CD4-positive, alpha-beta T cell (primary cell): Measurements from ENCODE around the gene PHACTR3. TPM values are rescaled to one million over a fixed set of nuclear protein-coding genes. Genes with fewer than 3 reads are reported as not detected.

Experiments used
- ATAC-seq: fragments of 200-7000 bp; cut with Tn5 transposase; one replicate; pipeline ENCODE4 v1.10.0; 2022; ENCODE audit warnings: mild to moderate bottlenecking; ENCODE audit not compliant: poor library complexity
- CTCF ChIA-PET: fragments of 350-600 bp; sonication (Branson Sonifier 250); formaldehyde crosslinking; loops from one replicate; lab custom pipeline; 2021; ENCODE audit warnings: antibody characterized with exemption, inconsistent platforms; lab: Charles Lee
- POLR2A ChIA-PET: fragments of 350-600 bp; sonication (Branson Sonifier 250); formaldehyde crosslinking; loops from one replicate; lab custom pipeline; 2021; ENCODE audit warnings: antibody characterized with exemption, inconsistent platforms; lab: Charles Lee
- DNase-seq, 14 experiments: peaks; one replicate each; pipeline ENCODE4 v3.0.0-alpha.2; 2013 to 2020; ENCODE audit warnings: mixed read lengths in 2 of 14
- H3K27ac ChIP-seq, 2 donors: one replicate each; pipeline versions ENCODE4 v1.5.1 to v1.7.0; 2013; ENCODE audit warnings: low read length in 2 of 2, low read depth in 1 of 2, mild to moderate bottlenecking in 1 of 2
- H3K27me3 ChIP-seq, 2 experiments: 1 replicate in 1 of 2; 2 replicates in 1 of 2; pipeline versions ENCODE4 v1.6.1 to v1.7.0; 2013; ENCODE audit warnings: low read length in 2 of 2, control low read depth in 1 of 2, mild to moderate bottlenecking in 1 of 2, moderate library complexity in 1 of 2; ENCODE audit not compliant: insufficient read depth in 2 of 2, control insufficient read depth in 1 of 2
- H3K36me3 ChIP-seq: one replicate; pipeline ENCODE4 v1.6.1; 2013; ENCODE audit warnings: low read length, control low read depth; ENCODE audit not compliant: insufficient read depth
- H3K4me1 ChIP-seq: one replicate; pipeline ENCODE4 v1.6.1; 2013; ENCODE audit warnings: low read length, control low read depth; ENCODE audit not compliant: insufficient read depth
- H3K4me3 ChIP-seq: one replicate; pipeline ENCODE4 v1.5.1; 2013; ENCODE audit warnings: mild to moderate bottlenecking, low read length, moderate library complexity
- H3K9me3 ChIP-seq, 2 experiments: 1 replicate in 1 of 2; 2 replicates in 1 of 2; pipeline versions ENCODE4 v1.6.1 to v1.7.0; 2013; ENCODE audit warnings: low read length in 2 of 2, mild to moderate bottlenecking in 2 of 2, control low read depth in 1 of 2, moderate library complexity in 1 of 2; ENCODE audit not compliant: control insufficient read depth in 1 of 2, insufficient read depth in 1 of 2
- H3K27ac Mint-ChIP-seq: one replicate; pipeline ENCODE4 v1.8.0; 2020; ENCODE audit warnings: mixed read lengths
- H3K27me3 Mint-ChIP-seq: one replicate; pipeline ENCODE4 v1.8.0; 2021; ENCODE audit warnings: mixed read lengths
- H3K36me3 Mint-ChIP-seq: one replicate; pipeline ENCODE4 v1.8.0; 2021; ENCODE audit warnings: low read depth, mixed read lengths
- H3K4me1 Mint-ChIP-seq: one replicate; pipeline ENCODE4 v1.8.0; 2021; ENCODE audit warnings: low read depth, mixed read lengths
- H3K4me3 Mint-ChIP-seq: one replicate; pipeline ENCODE4 v1.8.0; 2020; ENCODE audit warnings: mild to moderate bottlenecking, mixed read lengths
- H3K9me3 Mint-ChIP-seq: one replicate; pipeline ENCODE4 v1.8.0; 2020; ENCODE audit warnings: mixed read lengths
- intact Hi-C, 2 experiments: fragments of 100-400 bp; cut with DNase I in 1 of 2; cut with micrococcal nuclease in 1 of 2; formaldehyde crosslinking; loops; one replicate each; pipeline versions ENCODE4 v1.15.1 to v1.9.0; 2023 to 2025; cut with DNase I, micrococcal nuclease
- total RNA-seq, 174 experiments: library from RNA in 2 of 174; stranded (reverse) in 2 of 174; gene quantifications; one replicate each; pipeline ENCODE4 v1.2.3 and lab custom pipeline; 2021 to 2026
- TF ChIP-seq, protein P1 (sequence below): fragments of 200-600 bp; IDR thresholded peaks from one replicate; pipeline ENCODE4 v1.8.0; 2022; ENCODE audit warnings: antibody characterized with exemption, mild to moderate bottlenecking

PHACTR3 gene
- total RNA-seq, 2 experiments from 2014 or later = not detected

DNA sequence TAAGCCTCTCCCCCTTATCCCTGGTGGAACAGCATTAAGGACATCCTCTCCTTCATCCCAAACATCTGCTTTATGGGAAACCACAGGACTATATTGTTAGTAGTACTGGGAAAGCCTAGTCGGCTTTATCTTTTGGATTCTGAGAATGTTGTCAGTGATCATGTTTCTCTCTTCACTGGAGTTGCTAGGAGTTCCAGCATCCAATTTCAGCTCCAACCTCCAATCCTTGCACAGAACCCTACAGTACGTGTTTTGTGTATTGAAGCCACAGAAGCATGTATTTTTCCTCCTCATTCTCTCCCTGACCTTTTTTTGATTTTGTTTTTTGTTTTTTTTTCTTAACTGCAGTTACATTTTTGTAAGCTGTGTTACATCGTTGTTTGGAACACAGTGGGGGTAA, 84.0 kb downstream of the PHACTR3 start:
- no peak for ATAC-seq
- Mint-ChIP-seq H3K9me3 (no peaks in the 10 kb centered on the region), H3K36me3 (no peaks in the 10 kb centered on the region), H3K4me1 (no peaks in the 10 kb centered on the region), H3K27ac (no peak overlapping the region), H3K4me3 (no peak overlapping the region), H3K27me3 (peaks cover 26% of the 10 kb centered on the region)
- intact Hi-C loops = no loop called here
- CTCF ChIA-PET = no interaction called here
- H3K36me3 ChIP-seq = no peaks in the 10 kb centered on the region
- no peak for DNase-seq
- POLR2A ChIA-PET = no interaction called here
- H3K27ac ChIP-seq = no peak overlapping the region
- no peak overlapping the region for H3K4me3 ChIP-seq
- TF ChIP-seq, protein P1, sequence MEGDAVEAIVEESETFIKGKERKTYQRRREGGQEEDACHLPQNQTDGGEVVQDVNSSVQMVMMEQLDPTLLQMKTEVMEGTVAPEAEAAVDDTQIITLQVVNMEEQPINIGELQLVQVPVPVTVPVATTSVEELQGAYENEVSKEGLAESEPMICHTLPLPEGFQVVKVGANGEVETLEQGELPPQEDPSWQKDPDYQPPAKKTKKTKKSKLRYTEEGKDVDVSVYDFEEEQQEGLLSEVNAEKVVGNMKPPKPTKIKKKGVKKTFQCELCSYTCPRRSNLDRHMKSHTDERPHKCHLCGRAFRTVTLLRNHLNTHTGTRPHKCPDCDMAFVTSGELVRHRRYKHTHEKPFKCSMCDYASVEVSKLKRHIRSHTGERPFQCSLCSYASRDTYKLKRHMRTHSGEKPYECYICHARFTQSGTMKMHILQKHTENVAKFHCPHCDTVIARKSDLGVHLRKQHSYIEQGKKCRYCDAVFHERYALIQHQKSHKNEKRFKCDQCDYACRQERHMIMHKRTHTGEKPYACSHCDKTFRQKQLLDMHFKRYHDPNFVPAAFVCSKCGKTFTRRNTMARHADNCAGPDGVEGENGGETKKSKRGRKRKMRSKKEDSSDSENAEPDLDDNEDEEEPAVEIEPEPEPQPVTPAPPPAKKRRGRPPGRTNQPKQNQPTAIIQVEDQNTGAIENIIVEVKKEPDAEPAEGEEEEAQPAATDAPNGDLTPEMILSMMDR = no peak
- no peaks in the 10 kb centered on the region for H3K4me1 ChIP-seq
- peaks cover 0 to 5% of the 10 kb centered on the region in 2 experiments for H3K27me3 ChIP-seq
- peaks cover 0 to 18% of the 10 kb centered on the region in 2 experiments for H3K9me3 ChIP-seq

DNA sequence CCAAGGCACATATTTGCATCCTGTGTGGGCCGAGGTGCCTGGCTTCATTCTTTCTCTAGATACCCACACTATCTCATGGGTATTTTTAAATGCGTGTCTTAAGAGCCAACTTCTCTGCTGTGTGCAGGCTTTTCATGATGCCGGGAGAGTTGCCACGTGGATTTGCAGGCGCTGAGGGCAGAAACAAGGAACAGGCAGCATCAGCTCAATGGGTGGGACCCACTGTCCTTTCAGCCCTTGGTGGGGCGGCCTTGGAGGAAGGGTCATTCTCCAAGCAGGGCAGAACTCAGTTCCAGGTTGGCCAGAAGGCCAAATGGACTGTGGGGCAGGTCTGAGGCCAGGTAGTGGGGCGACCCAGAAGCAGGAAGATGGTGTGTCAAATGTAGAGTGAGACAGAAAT, 84.7 kb downstream of the PHACTR3 start:
- Mint-ChIP-seq H3K27me3 (peaks cover 20% of the 10 kb centered on the region), H3K36me3 (no peaks in the 10 kb centered on the region), H3K9me3 (no peaks in the 10 kb centered on the region), H3K27ac (no peak overlapping the region), H3K4me1 (no peaks in the 10 kb centered on the region), H3K4me3 (no peak overlapping the region)
- POLR2A ChIA-PET = no interaction called here
- CTCF ChIA-PET = no interaction called here
- TF ChIP-seq, protein P1 = no peak
- no peak for ATAC-seq
- intact Hi-C loops = no loop called here
- Histone ChIP-seq H3K36me3 (no peaks in the 10 kb centered on the region), H3K27ac (no peak overlapping the region), H3K4me1 (no peaks in the 10 kb centered on the region), H3K4me3 (no peak overlapping the region), H3K27me3 (peaks cover 2 to 5% of the 10 kb centered on the region in 2 experiments), H3K9me3 (peaks cover 0 to 18% of the 10 kb centered on the region in 2 experiments)
- no peak for DNase-seq

DNA sequence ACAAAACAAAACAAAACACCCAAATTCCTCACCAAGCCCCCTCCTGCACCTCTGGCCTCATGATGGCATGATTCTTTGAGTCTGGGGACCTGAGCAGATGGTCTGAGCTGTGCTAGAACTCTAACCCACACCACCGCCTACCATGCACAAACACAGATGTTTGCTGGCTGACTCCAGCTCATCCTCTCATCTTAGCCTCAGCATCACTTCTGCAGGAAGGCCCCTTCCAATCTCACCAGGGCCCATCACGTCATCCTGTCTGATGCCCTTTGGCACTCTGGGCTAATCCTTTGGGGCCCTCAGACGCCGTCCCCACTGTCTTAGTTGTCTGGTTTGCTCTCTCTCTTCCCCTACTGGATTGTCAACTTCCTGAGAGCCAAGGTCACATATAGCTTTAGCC, 85.8 kb downstream of the PHACTR3 start:
- Mint-ChIP-seq H3K27ac (no peak overlapping the region), H3K4me3 (no peak overlapping the region), H3K27me3 (peaks cover 28% of the 10 kb centered on the region), H3K9me3 (no peaks in the 10 kb centered on the region), H3K36me3 (no peaks in the 10 kb centered on the region), H3K4me1 (no peaks in the 10 kb centered on the region)
- ChIA-PET POLR2A (no interaction called here), CTCF (no interaction called here)
- H3K4me1 ChIP-seq = no peaks in the 10 kb centered on the region
- ATAC-seq (no peak), DNase-seq (no peak)
- no peak overlapping the region for H3K27ac ChIP-seq
- H3K4me3 ChIP-seq = no peak overlapping the region
- TF ChIP-seq, protein P1 = no peak
- intact Hi-C loops = no loop called here
- no peaks in the 10 kb centered on the region for H3K36me3 ChIP-seq
- H3K9me3 ChIP-seq = peaks cover 0 to 9% of the 10 kb centered on the region in 2 experiments
- peaks cover 2 to 10% of the 10 kb centered on the region in 2 experiments for H3K27me3 ChIP-seq
